GM19035 (cell line): ENCODE measurements around the gene ALCAM.

Experiments used
- ATAC-seq: cut with Tn5 transposase; IDR thresholded peaks from one replicate; pipeline ENCODE4 v1.9.1; 2021; ENCODE audit not compliant: unreplicated experiment

The ALCAM gene

DNA sequence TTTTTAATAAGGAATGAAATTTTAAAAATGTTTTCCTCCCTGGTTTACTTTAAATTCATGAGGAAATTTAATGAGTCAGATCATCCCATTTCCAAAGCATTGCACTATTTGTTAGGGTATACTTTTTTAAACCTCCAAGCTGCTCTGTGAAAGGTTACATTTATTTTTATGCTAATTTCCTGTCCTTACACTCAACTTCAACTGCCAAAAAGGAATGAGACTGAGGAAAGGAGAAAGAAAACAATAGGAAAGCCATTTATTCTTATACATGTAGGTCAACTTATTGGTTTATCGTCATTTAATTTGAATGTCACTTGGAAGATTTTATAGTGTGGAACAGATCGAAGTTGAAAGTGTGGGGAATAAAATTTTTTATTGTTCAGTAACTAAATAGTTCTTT lies 104.1 kb downstream of the ALCAM start:
- ATAC-seq, result no peak

DNA sequence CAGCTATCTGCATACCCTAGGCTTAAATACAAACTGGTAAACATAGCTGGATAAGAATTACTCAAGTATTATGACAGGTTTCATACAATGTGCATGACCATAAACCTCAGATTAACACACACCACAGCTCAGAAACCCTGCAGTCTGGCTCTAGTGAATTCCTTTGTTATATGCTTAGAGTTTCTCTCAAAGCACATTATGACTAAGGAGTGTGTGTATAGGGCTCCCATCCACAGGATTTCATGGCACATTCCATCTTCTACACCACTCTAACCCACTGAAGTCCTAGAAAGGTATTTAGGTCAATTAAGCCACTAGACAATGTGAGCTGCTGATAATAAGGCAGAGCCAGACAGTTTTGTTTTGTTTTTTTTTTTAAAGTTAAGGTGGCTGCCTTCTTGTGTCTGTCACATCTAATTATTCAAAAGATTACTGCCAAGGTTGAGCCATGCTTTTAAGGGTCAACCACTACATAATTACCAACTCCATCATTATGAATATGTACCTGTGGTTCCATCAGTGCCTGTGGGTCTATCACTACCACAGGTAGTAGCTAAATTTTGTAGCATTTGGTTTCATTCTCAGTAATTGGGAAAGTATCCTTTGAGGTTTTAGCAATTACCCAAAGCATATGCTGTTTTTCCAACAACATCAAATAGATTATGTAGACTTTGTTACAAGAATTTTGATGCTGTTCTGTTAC lies 107.0 kb downstream of the ALCAM start:
- peak; percentile 78 for ATAC-seq

DNA sequence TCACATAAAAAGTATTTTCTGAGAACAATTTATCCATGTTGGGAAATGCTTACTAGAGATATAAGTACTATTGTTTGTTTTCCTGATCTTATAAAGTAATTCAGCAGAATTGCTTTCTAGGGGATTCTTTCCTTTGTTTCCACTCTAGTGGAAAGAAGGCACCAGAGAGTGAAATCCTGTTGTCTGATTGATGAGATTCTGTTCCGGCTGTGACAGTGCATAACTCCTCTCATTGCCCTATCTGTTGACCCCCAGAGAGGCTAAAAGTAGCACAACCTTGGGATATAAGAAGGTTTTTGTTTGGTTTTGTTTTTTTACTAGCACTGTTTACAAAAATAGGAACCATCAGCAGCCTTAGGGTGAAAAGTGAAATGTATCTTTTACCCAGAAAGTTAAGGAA lies 114.1 kb downstream of the ALCAM start:
- no peak for ATAC-seq

DNA sequence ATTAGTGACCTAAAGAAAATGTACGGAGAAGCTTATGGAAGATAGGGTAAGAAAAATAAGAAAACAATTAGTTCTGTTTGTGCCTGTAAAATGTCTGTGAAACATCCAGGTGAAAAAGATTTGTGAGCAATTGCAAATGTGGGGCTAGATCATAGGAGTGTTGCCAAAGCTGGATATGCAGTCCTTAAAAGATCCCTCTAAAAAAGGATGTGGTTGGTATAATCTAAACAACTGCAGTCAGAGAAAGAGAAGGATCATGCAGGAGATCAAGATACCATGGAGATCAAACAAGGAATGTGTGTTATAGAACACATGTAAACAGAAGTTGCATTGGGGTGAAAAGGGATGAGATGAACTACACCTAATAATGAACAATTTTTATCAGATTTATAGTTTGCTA lies 116.8 kb downstream of the ALCAM start:
- no peak for ATAC-seq

DNA sequence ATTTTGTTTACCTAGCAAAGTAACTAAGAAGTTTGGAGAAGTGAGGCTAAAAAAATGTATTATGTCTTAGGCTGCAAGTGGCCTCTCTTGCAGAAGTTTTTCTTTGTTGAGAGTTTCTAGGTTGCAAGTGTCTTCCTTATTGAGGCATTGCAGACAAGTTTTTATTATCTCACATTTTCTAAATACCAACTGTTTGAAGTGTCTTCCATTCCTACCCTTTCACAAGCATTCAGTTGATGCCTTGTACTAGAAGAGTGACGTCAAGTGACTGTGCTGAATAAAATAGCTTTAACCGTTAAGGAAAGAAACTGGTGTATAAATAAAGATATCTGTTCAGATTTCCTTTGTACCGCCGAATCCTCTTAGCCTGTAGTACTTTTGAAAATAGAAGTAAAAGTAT lies 123.3 kb downstream of the ALCAM start:
- no peak for ATAC-seq

DNA sequence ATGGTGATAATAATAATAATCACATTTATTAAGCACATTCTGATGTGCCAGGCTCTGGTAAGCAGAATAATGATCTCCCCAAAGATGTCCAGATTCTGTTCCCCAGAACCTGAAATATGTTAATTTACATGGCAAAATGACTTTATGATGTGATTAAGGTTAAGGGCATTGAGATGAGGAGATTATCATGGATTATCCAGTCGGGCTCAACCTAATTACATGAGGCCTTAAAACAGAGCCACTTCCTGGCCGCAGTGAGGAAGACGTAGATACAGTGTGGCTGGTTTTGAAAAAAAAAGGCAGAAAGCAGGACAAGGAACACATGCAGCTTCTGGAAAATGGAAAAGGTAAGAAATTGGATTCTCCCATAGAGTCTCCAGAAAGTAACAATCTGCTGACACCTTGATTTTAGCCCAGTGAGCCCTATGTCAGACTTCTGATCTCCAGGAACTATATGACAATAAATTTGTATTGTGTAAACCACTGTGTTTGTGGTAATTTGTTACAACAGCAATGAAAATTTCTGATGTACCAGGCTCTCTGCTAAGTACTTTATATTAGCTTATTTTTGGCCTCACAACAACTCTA lies 126.7 kb downstream of the ALCAM start:
- ATAC-seq, result no peak

DNA sequence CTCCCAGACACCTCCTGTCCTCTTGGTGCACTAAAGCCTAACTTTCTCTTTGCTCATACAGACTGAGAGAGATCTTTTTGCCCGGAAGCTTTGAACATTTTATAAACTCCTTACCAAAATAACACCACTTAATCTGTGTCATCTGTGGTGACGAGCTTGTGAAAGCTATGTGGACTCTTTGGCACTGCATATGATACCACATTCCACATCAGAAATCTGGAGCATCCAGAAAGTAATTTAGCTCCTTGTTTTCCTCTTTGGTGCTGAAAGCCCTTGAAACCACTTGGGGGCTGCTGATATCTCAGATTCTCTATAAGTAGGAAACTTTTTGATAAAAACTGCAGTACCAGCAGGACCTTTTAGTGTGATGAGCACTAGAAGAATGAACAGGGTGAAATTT lies 128.3 kb downstream of the ALCAM start:
- no peak for ATAC-seq

DNA sequence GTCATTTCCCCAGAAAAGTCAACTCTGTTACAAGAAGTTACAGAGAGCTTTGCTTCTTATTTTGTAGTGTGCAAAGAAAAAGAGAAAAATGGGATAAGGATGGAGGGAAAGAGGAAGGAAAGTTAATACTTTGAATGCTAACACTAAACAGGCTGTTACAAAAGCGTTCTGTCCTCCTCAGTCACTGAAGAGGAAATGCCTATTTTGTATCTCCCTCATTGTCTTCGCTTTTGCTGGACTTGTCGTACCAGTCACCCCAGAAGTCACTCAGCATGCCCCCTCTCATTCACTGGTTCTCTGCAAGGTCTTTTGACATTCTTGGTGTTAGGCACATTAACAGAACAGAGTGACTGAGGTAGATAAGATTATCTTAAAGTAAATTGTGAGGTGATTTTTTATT lies 129.6 kb downstream of the ALCAM start:
- ATAC-seq, result no peak

DNA sequence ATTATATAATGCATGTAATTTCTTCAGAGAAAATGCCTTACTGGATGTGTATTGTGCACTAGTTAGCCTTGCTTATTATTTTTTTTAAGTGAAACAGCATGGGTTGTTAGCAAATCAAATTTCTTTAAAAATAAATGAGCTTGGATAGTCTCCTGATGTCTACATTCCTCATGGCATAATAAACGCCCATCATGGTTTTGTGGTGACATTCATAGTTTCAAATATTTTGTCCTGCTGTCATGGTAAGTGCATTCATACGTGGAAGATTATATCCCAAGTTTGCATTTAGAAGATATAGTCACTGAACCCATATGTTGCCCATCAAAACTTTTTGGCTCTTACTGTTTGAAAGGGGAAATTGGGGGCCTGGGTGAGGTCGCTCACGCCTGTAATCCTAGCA lies 130.7 kb downstream of the ALCAM start:
- ATAC-seq, result no peak

DNA sequence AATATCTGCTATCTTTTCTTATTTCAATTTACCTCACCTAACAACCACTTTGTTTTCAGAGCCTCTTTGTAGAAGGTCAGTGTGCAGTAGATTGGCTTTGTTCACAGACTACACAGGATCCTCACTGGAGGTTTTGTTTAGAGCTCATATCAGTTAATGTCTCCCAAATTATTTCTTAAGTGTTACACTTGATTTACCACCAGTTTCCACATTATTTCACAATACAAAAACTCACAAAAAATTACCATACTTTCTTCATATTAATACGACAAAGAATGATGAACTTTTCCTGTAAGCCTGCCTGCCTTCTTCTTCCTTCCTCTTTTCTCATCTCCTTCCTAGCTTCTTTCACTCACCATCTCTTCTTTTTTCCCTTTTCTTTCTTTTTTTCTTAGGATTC lies 133.3 kb downstream of the ALCAM start:
- no peak for ATAC-seq

DNA sequence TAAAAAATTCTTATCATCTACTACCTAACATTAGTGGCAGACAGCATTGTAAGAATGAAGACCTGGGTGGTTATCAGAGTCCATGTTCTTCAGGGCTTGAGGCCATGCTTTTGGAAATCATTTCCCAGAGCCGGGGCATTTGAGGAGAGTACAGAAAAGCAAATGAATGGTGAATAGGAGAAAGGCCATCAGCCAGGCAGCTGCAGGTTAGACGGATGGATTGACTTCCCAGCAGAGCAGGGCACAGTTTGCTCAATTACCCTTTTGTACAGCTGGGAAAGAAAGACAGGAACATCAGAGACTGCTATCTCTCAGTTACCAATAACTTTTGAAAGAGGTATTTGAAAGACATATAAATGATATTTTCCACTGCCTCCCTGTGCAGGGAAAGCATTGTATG lies 135.6 kb downstream of the ALCAM start:
- no peak for ATAC-seq

DNA sequence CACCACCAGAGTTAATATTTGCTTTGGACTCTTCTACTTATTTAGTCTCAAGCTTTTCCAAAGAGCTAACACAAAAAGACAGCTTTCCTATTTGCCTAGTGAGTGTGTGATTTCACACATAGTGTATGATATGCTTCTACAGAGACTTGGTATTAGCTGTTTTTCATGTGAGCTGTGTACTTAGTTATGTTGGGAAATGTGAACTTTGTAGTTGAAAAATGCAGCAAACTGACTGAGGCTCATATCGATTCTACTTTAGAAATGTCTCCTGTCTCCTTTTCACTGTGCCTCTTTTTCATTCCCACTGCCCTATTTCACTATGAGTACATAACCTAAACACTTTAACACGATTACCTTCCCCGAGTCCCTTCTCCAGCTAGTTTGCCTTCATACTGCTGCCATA lies 136.5 kb downstream of the ALCAM start:
- ATAC-seq, result no peak

DNA sequence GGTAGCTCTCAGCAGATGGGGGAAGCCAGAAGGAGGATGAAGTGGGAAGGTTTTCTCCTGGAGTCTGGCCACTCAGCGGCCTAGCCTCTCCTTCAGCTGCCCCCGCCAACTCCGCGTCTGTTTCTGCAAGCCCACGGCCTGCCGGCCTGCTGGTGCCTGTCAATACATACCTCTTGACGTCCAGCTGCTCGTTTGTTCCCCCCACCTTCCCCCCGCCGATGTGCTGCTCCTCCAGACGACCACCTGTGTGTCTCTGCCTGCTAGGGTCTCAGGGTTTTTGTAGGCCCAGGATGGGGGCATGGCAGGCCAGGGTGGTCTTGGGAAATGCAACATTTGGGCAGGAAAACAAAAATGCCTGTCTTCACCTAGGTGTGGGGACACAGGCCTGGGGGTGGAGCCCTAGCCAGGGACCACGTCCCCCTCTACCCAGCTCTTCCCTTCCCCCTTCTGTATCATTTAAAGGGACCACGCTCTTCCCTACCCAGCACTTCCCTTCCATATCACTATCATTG lies 137.8 kb downstream of the ALCAM start:
- ATAC-seq, result no peak

DNA sequence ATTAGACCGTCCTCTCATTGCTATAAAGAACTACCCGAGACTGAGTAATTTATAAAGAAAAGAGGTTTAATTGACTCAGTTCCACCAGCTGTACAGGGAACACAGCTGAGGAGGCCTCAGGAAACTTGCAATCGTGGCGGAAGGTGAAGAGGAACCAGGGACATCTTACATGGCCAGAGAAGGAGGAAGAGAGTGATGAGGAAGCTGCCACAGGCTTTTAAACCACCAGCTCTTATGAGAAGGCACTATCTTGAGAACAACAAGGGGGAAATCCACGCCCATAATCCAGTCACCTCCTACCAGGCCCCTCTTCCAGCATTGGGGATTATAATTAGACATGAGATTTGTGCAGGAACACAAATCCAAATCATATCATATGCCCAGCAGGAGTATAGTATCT lies 138.5 kb downstream of the ALCAM start:
- no peak for ATAC-seq

DNA sequence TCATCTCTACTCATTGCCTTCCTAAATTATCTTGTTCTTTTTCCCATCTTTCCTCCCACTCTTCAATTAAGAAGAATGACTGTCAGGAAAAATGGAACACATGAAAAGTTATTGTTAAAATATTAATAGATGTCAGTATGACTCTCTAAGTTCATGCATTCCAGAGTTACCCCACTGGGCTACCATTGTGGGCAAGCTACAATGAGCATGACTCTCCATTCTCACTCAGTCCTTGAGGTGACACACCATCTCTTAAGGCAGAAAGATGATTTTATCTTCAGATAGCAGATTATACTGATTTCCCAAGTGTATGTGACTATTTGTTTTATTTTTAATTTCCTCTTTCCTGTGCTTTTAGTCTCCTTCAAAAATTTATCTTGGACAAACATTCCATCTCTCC lies 144.3 kb downstream of the ALCAM start:
- ATAC-seq, result no peak

DNA sequence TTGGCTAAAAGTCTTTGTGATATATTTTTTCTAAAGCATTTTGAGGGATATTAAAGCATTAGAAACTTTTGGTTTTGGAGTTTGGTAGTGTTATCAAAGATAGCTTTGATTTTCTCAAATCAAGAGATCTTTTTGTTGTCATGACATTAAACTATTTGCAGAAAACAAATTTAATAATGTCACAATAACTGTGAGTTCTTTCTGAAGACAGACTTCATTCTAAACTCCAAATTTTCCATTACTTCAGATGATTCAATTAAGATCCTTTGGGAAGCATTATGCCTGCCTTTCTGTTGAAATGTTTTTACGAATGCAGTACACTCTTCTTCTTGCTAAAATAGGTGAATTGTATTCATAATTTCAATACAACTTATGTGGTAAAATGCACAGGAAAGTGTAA lies 145.4 kb downstream of the ALCAM start:
- ATAC-seq, result no peak

DNA sequence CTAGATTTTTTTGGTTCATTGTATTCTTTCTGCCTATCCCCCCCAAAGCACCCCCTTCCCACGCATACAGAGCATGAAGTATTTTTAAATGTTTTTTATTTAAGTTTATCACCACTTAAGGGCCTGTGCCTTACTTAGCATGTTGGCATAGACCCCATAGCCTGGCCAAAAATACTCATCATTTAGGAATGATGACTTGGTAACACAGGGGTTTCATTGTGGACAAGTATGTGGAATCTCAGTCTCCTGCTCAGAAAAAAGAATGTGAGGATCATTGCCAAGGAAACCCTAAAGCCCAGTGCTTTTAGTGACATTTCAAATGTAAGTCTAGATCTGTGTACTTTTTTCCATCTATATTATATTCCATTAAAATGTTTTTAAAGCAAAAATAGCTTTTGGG lies 146.3 kb downstream of the ALCAM start:
- no peak for ATAC-seq

DNA sequence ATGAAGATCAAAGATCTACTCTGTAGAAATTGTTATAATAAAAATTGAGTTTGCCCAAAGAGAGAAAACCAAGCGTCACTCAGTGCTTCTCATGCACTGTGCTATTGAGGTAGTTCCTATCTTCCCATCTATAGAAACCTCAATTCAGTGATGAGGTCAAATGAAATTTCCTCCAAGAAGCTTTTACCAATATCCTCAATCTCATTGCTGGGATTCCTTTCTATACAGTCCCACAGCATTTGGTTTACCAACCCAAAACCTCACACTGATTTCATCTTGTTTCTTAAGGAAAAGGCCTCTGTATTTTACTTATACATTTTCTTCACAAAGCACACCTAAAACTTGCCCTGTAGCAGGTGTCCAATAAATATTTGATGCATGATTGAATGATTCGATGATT lies 147.2 kb downstream of the ALCAM start:
- no peak for ATAC-seq

DNA sequence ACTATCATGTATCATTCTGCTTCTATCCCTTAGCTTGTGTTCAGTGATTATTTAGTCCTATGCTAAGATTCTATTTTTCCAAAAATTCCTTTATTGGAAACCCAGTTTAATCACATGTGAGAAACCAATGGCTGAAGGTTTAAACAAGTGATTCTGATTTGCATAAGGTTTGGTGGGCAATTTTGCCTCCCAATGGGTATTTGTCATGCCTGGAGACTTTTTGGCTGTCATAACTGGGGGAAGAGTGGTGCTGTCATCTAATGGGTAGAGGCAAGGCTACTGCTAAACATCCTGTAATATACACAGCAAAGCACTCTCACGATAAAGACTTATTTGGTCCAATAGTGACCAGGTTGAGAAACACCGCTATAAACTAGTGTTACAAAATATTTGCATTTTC lies 148.7 kb downstream of the ALCAM start:
- ATAC-seq, result no peak

DNA sequence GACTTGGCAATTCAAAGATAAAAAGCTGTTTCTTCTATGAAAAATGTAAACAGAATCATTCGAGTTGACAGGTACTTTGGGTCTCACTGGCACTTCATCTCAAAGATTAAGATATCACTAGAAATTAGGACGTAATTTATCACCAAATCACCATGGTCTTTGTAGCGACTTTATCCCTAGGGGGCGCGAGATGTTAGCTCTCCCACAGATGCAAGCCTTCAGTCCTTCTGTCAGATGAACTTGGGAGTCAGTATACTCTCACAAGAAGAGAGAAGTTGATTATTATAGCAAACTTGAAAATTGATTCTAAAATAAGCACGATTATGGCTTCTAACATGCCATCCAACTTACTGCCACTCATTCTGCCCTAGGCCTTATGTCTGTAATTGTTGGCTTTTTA lies 150.3 kb downstream of the ALCAM start:
- ATAC-seq, result no peak

DNA sequence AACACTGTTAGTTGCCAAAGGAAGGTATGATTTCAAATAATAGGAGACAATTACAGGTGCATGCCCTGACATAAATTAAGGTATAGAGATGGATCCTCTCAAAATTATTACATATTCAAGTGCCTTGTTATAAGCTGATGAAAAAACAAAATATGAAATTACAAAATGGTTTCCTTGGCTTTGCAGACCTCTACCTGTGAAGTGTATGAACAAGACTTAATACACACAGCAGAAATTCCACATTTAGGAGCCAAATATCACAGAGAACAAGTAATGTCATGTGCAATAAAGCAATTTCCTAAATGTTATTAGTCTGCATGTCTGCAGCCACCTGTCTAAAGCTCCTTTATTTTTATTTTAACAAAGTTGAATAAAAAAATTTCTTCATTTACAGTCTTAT lies 151.5 kb downstream of the ALCAM start:
- no peak for ATAC-seq

DNA sequence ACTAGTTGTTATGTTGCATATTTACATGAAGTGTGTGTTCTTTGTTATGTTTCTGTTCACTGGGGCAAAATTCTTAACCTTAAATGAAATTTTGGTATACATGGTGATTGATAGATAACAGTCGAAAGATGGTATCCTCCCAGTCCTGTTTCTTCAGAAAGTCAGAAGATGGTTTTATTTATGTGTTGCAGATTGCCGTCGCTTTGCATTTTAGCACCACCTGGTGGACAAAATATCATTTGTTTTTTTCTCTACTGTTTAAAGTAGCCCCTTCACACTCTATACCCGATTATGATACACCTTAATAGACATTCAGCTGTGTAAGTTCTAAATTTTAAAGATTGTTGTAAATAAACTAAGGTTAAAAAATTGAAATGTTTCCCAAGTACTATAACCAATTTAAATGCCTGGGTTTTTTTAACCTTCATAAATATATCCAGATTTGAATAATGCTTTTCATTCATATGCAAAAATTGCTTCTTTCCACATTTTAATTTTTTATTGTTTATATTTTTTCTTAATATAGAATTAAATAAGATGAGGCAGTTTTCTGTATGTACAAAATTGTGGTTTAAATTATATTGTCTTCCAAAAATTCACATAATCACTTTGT lies 152.2 kb downstream of the ALCAM start:
- peak; percentile 92 for ATAC-seq

DNA sequence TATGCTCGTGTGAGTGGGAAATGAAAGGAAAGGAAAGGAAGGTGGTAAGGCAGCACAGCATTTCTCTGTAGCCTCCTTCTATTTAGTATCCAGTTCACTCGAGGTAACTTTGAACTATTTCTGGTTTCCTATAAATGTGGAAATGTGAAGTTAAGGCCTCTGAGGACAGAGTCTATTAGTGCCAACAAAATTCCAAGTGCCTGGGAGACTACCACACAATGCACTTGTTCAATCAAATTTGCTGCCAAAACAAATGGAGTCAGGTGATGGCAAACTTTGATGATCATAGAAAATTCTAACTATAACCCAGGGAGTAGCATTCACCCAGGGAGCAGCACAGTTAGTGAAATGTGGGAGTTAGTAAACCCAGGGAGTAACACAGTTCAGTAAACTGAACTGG lies 155.1 kb downstream of the ALCAM start:
- no peak for ATAC-seq
